ENCODE measurements around the gene ZBTB49. TPM values are rescaled to one million over a fixed set of nuclear protein-coding genes. Genes with fewer than 3 reads are reported as not detected.

Gene ZBTB49
- polyA plus RNA-seq, 4 donors, result 8.5 to 10.4 (median 8.8) TPM

DNA sequence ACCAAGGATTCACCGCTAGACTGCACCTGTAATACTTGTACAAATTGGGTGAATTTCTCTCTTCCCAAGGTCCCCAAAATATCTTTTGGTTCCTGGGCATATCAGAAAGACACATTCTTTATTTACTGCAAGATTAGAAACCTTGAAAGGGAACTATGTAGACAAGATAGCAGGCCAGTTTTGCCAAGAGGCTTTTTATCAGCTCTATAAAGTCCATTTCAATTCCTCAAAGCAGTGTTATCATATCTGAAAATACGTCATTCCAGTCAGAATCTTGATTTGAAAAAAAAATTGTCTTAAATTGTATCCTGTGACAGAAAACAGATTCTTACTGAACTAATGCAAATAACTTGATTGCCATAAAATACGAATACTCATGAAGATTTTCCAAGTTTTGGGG is 59.8 kb downstream of the ZBTB49 start:
- no peak for DNase-seq (ENCODE audit: low read depth in 4 of 4, low spot score in 3 of 4)

DNA sequence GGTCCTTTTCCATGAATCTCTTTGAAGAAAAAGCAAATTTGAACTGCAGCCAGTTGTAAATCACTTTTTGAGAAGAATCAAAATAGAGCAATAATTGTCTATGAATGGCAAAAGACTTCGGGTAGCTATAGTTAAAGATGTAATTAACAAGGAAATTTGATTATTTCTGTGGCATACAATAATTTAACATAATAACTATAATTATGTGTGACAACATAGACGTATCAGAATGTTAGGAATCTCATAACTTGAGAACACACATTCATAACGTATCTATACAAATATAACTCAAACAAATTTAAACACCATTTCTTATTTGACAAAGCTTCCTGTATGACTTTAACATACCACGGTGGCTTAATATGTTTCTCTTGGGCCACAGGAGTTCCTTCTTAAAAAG is 60.9 kb downstream of the ZBTB49 start:
- no peak for DNase-seq (ENCODE audit: low read depth in 4 of 4, low spot score in 3 of 4)

DNA sequence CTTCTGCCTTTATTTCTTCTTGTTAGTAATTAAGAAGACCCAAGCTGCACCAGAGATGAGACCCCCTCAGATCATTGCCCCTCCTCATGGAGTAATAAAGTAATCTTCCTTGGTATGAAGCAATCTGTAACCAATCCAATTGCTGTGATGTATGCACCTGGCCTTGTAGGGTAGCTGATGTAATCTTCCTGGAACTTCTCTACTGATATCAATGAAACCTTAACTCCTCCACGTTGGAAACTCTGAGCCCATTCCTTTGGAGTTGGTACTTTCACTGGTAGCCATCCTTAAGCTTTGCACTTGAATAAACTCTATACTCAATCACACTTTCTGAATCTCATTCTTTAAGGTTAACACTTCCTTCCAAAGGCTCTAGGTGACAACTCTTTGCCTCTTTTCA is 65.3 kb downstream of the ZBTB49 start:
- no peak for DNase-seq (ENCODE audit: low read depth in 4 of 4, low spot score in 3 of 4)

DNA sequence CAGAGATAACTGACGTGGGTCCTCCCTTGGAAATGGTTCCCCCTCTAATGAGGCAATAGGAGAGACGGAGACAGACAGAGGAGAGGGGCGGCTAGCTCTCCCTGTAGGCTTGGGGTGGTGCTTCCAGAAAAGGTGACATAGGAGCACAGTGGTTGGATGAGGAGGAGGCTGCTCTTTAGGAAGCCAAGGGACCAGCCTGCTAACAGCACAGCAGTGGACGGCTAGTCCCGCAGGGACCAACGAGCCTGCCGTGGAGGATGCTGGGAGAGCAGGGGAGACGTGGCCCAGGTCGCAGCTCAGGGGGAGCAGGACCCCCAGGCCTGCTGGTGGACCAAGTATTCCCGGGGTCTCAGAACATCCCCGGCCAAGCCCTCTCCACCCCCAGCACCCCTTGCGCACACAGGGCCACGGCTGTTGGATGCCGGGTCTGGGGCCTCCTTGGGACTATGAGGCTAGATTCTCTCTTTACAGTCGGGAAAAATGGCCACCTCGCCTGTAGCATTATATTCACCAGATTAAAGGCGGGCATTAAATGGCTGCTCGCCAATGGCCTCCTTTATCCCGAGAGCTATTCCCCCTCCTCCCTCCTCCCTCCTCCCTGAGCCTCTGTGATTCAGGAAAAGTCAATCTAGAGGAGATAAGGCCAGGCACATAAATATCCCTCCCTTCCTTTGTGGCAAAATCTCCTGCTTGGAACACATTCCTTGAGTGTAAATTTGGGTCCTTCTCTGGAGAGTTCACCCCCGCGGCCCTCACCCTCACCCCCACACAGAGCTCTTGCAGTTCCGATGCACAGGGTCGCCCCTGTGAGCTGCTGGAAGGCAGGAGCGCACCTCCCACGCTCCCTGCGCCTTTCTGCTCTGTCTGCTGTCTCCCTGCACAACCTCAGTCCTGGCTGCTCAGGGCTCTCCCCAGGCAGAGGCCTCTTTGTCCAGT is 66.3 kb downstream of the ZBTB49 start:
- no peak for DNase-seq (ENCODE audit: low read depth in 4 of 4, low spot score in 3 of 4)

DNA sequence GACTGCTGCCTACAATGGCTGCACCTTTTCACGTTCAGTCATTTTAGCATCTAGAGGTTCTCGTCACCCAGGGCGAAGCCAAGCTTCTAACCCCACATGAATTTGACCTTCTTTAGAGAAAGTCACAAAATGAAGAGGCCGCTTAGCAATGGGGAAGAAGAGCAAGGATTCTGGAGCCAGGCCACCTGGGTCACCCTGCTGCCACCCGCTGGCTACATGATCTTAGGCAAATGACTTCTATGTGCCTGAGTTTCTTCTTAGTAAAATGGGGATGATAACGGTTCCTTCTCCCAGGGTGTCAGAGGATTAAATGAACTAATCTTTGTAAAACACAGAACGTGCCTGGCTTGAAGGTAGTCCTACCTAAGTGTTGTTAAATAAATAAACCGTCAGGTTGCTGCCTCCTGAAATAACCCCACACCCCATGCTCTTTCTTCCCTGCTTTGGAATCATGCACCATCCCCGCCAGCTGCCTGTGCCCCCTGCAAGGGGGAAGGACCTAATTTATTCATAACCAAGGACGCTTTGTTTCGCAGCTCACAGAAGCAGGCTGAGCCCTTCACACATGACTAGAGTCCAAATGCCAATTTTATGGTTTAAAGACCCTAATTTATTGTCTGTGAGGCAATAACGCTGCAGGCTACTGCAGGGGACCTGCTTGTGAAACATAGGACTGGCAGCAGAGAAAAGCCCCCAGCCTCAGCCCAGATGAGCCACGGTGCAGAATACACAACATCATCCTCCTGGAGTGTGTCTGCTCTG is 68.2 kb downstream of the ZBTB49 start:
- no peak for DNase-seq (ENCODE audit: low read depth in 4 of 4, low spot score in 3 of 4)

DNA sequence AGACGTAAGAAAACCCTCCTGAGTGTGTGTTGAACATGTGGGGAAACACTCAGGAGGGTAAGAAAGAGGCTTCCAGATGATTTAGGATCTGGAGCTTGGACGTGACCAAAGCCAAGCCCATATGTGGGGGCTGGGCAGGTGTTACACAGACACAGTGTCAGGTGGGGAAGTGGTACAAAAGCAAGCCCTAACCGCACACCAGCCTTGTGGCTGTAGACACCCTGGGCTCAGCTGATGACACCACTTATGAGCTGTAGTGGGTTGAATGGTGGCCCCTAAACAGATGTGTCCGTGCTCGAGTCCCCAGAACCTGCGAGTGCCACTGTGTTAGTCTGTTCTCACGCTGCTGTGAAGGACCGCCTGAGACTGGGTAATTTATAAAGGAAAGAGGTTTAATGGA is 71.8 kb downstream of the ZBTB49 start:
- no peak for DNase-seq (ENCODE audit: low read depth in 4 of 4, low spot score in 3 of 4)

DNA sequence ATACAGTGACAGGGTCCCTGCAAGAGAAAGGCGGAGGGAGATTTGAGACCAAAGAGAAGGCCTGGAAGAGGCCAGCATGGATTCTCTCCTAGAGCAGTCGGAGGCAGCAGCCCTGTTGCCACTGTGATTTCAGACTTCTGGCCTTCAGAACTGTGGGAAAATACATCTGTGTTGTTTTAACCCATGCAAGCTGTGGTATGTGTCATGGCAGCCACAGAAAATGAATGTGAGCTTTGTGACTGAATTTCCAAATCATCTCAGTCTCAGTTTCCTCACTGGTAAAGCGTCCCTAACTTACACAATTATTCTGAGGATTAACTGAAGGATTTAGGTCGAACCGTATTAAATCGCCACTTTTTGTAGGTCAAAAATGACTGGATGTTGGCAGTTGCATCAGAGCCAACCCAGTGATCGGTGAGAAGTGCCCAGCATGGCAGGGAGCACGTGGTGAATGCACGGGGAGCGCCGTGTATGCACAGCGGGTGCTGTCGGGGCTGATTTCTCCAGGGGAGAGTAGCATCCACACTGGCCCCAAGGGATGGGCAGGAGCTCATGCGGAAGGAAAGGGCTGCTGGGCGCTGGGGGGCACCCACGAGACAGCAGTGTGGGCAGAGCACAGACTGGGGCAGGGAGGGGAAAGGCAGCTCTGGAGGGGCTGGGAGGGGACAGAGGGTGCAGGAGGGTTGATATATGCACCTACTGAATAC is 73.1 kb downstream of the ZBTB49 start:
- no peak for DNase-seq (ENCODE audit: low read depth in 4 of 4, low spot score in 3 of 4)

DNA sequence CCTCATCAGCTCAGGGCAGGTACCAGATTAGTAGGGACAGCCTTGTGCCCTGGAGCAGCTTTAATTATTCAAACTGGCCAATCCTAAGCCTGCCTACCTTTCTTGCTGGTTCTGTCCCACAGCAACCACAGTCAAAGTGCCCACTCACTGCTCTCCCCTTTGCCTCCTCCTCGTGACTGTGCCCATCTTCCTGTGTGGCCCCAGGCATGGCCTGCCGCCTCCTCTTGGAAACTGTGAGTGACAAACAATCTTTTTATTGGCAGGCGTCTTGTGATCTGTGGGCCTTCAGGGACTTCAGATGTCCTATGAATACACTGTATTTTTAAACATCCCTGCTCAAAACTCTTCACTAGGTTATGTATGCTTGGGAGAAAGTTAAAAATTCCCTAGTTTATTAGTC is 74.0 kb downstream of the ZBTB49 start:
- no peak for DNase-seq (ENCODE audit: low read depth in 4 of 4, low spot score in 3 of 4)

DNA sequence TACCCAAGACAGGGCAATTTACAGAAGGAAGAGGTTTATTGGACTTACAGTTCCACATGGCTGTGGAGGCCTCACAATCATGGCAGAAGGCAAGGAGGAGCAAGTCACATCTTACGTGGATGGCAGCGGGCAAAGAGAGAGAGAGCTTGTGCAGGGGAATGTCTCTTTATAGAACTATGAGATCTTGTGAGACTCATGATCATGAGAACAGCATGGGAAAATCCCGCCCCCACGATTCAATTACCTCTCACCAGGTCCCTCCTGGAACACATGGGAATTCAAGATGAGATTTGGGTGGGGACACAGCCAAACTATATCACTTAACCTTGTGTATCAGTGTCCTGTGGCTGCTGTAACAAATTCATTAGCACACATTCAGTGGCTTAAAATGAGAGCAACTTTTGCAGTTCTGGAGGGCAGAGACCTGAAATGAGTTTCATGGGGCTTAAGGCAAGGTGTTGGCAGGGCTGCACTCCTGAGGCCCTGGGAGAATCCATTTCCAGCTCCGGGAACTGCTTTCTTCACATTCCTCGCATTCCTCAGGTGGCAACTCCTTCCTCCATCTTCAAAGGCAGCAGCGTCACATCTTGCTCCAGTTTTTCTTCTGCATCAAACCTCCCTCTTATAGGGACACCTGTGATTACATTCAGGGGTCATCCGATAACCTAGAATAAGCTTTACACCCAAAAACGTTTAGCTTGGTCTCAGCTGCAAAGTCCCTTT is 74.6 kb downstream of the ZBTB49 start:
- no peak for DNase-seq (ENCODE audit: low read depth in 4 of 4, low spot score in 3 of 4)

DNA sequence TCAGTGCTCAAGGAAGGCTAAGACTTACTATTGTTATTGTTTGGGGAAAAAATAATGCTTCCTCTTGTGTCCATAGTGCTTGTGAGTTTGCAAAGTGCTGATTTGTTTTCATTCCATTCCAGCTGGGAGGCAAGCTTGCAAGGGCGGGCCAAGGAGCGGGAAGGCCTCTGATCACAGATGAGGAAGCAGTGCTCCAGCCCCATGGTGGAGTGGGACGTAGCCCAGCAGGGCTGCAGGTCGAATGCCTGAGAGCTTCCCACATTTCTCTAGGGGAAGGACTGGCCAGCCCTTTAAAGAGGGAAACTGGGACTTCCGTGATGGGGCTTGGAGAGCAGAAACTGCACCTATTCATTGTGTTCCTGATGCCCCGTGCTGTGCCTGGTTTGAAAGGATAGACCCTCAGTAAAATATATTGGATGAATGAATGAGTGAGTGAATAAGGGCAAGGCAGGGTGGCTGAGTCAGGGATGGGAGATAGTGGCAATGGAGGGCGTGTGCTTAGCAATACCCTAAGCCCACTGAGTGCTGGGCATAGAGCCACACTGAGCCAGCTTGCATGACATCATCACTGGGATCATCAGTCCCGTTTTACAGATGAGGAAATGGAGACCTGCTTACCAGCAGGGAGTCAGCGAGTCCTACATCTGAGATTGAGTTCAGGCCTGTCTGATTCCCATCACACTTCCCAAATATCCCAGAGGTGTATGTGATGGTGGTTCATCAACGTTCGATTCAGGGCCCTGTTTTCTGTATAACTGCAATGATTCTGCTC is 78.9 kb downstream of the ZBTB49 start:
- DNase-seq (ENCODE audit: low read depth in 4 of 4, low spot score in 3 of 4), result no peak

Other genes with a start within 250 kb of the ZBTB49 start
- gene OTOP1, start 63.3 kb upstream of the ZBTB49 start, polyA plus RNA-seq (ENCODE audit: insufficient read length in 4 of 4), result not detected
- 10 to 100 TPM; 39.3 to 60.9 (median 47.9) TPM for gene TMEM128, start 42.0 kb upstream of the ZBTB49 start, polyA plus RNA-seq (ENCODE audit: insufficient read length in 4 of 4)
- gene LYAR, start 97 bp upstream of the ZBTB49 start, polyA plus RNA-seq (ENCODE audit: insufficient read length in 4 of 4), result 10 to 100 TPM; 15.0 to 20.7 (median 20.3) TPM
- gene NSG1, start 96.9 kb downstream of the ZBTB49 start, polyA plus RNA-seq (ENCODE audit: insufficient read length in 4 of 4), result 1 to 10 TPM; 4.4 to 5.4 (median 4.9) TPM

Measured in left renal pelvis (tissue), 4 donors.